NCI-H2171 (cell line): ENCODE measurements around the gene PDE3A.
"Not testable (repeated sequence)": the region's sequence is repeated elsewhere in the genome, so short reads cannot be mapped to it uniquely, and the experiment has no call there.

Experiments used
- DNase-seq: peaks from one replicate; lab custom pipeline; 2025; lab: John Stamatoyannopoulos, UW

The PDE3A gene

DNA sequence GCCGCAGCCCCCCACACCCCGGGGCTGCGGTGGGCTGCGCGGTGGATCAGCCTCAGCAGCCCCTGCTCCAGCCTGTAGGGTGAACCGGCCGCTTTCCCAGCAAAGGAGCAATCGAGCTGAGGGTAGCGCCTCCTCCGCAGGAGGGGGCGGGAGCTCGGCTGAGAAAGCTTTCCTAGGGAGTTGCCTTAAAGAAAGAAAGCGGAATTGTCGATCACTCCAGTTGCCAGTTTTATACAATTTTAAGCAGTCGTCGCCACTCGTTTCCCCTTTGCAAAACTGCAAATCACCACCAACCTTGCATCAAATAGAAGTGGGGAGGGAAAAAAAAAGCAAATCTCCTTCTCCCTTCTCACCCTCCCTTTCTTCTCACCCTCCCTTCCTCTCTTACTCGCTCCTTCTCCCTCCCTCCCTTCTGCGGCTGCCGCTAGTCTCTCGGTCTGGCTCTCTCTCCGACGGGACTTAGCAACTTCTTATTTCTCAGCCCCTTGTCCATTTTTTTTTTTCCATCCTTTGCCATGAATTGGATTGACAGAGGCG is at the start of gene PDE3A:
PDE3A (plus strand) TSS at position 424 of the 537 bp plus-strand sequence. CDS start 748 bp downstream, outside the sequence.
- no peak for DNase-seq

DNA sequence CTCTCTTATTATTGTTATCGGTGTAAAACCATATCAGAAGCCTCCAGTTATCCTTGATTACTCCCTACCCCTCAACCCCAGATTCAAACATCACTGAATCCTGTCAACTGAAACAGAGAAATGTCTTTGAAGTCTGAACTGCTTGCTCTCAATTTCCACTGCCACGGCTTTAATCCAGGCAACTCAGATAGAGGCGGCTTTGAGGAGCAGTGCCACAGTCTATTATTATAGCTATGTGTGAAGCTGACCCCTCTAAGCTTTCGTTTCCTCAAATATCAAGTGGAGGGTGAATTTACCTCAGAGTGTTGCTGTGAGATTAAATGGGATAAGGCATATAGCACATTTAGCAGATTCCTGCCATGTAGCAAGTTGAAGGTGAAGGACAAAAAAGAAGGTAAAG is 49.0 kb upstream of the PDE3A start:
- DNase-seq, result no peak

DNA sequence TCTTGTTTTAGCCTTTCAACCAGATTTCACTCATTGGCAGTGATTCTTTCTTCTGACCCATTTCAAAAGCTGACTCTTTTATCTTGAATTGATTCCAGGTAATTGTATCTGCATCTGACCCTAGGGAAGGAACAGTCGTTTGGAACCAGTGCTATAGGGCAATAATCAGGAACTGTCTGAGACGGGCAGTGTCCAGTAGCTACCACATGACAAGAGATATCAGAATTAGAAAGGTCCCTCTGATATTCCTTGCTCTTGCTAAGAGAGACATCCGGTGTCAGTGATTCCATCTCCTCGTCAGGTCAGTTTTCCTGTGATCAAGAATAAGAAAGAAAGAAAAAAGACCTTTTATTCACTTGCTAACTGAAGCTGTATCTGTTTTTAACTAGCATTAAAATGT is 47.8 kb upstream of the PDE3A start:
- DNase-seq, result no peak

- not testable (repeated sequence) for DNase-seq
Observed at GRCh38 chr12:20330826-20331505, 37.4 kb upstream of the PDE3A start.

GRCh38 chr12:20339060-20339459 is 29.3 kb upstream of the PDE3A start:
- DNase-seq, result no peak

- DNase-seq, result no peak
Observed at GRCh38 chr12:20342111-20342510, 26.2 kb upstream of the PDE3A start.

GRCh38 chr12:20345866-20346265 is 22.5 kb upstream of the PDE3A start:
- DNase-seq, result no peak

- no peak for DNase-seq
Observed at GRCh38 chr12:20350026-20350425, 18.3 kb upstream of the PDE3A start.

DNA sequence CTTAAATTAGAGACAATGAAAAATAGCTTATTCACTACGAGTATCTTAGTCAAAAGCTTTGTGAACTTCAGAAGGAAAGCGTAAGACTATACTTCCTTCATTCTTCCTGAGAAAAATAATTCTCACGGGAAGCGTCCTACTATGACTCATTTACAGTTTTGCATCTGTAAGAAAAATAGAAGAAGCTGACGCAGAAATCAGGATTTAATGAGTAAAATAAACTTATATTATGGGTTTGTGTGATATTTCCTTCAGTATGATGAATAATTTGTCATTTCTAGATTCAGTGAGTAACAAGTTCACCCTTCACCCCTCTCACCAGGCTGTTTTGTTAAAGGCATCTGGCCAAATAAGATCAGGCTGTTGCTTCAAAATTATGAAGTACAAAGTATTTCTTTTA is 17.8 kb upstream of the PDE3A start:
- no peak for DNase-seq

- no peak for DNase-seq
Observed at GRCh38 chr12:20351406-20351805, 16.9 kb upstream of the PDE3A start.

GRCh38 chr12:20356048-20356447 is 12.3 kb upstream of the PDE3A start:
- no peak for DNase-seq

GRCh38 chr12:20360407-20360806 is 7.9 kb upstream of the PDE3A start:
- DNase-seq, result no peak

DNA sequence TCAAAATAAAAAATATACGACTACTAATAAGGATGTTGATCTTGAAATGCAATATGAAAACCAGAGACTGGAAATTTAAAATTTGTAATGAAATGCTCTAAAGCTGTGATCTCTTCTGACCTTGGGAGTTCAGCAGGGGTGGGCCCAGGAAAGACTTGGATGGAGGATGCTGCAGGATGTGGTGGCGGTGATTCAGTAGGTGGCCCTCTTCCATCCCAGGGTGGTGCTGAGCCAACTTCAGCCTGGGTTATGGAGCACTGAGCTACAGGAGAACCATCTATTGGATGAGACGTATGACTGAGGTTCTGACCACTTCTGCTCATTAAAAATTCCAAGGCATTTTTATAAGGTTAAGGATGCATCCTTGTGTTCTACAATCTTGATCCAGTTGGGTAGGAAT is 6.9 kb upstream of the PDE3A start:
- no peak for DNase-seq

DNA sequence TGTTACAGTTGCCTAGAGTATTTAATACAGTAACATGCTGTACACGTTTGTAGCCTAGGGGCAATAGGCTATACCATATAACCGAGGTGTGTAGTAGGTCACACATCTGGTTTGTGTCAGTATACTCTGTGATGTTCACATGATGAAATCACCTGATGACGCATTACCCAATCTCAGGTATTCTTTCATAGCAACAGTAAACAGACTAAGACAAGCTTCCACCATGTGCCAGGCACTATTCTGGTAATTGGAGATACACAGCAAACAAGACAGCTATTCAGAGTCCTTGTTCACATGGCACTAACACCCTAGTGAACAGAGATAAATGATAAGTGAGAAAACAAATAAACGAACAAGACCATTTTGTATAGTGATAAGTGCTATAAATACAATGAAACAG is 3.8 kb upstream of the PDE3A start:
- no peak for DNase-seq

DNA sequence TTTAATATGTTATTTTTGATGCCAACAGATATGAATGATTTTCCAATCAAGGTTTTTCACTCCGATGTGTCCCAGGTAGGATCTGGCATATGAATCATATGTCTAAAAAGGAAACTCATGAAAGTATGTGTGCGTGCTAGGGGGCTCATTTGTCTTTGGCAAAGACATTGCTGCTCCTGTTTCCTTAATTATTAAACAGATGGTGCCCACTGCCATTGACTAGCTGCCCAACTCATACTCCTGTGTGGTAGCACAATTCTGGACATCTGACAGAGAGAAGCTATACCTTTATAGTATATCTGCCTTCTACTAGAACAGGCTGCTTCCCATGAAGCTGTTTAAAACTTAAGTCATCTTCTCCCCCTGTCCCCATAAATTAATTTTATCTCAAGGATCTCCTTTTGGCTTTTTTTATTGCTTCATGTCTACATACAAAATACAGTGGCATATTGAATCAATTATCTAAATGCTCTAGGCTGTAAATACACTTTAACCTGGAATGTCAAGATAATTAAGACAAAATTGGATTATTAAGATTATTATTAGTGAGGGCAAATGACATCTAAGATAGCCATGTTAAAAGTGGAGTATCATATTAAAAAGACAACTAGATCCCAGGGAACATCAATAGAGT is 1.4 kb upstream of the PDE3A start:
- no peak for DNase-seq

DNA sequence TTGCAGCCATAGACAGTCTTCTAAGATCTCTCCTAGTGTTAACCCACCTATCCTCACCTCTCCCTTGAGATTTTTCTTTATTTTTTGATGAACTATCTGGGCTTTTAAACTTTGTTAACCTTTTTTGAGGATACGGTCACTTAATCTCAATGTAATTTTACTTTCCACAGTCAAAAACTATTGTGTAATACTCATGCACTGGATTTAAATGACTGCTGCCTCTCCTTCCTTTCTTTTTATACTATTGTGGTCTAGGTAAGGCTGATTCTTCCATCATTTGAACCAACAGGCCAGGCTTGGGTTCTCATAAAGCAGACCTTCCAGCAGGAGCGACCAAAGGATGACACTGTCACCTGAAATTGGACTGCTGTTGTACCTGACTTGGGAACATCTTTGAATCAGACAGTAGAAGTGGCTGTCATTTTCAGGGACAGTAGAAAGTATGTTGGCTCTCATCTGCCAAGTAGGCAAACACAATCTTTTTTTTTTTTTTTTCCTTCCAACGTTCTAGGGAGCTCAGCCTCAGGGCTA is 689 bp upstream of the PDE3A start:
- no peak for DNase-seq

DNA sequence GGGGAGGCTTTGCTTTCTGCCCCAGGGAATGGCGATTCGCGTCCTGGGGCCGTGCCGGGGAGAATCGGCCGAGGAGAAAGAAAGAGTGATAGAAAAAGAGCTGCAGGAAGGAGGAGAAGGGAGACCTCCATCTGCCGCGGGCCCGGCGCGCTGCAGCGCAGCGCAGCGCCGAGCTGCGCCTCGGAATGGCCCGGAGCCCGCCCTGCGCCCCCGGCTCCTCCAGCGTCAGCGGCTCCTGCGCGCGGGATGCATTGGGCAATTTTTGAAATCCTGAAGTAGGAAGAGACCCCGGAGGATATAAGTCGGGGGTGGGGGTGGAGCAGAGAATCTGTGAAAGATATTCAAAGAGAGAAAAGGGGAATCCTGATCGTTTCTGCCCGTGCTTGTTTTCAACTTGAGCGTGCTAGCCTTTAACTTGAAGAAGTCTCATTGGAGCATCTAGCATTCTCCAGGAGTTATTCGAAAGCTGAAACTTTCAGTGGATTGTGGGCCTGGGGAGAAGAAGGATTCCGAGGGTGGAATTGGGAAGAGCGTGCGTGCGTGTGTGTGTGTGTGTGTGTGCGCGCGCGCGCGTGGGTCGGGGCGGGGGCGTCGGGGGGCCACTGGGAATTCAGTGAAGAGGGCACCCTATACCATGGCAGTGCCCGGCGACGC is 441 bp downstream of the PDE3A start:
- DNase-seq, result no peak

DNA sequence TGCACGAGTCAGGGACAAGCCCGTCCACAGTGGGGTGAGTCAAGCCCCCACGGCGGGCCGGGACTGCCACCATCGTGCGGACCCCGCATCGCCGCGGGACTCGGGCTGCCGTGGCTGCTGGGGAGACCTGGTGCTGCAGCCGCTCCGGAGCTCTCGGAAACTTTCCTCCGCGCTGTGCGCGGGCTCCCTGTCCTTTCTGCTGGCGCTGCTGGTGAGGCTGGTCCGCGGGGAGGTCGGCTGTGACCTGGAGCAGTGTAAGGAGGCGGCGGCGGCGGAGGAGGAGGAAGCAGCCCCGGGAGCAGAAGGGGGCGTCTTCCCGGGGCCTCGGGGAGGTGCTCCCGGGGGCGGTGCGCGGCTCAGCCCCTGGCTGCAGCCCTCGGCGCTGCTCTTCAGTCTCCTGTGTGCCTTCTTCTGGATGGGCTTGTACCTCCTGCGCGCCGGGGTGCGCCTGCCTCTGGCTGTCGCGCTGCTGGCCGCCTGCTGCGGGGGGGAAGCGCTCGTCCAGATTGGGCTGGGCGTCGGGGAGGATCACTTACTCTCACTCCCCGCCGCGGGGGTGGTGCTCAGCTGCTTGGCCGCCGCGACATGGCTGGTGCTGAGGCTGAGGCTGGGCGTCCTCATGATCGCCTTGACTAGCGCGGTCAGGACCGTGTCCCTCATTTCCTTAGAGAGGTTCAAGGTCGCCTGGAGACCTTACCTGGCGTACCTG is 1.1 kb downstream of the PDE3A start:
- DNase-seq, result no peak

DNA sequence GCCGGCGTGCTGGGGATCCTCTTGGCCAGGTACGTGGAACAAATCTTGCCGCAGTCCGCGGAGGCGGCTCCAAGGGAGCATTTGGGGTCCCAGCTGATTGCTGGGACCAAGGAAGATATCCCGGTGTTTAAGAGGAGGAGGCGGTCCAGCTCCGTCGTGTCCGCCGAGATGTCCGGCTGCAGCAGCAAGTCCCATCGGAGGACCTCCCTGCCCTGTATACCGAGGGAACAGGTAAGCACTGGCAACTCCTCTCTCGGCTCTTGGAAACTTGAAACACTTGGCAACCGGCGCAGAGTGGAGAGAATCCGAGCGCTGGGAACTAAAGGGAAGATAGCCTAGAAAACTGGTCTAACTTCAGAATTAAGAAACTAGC is 1.7 kb downstream of the PDE3A start:
- no peak for DNase-seq

- DNase-seq, result no peak
Observed at GRCh38 chr12:20370866-20371519, 2.7 kb downstream of the PDE3A start.

GRCh38 chr12:20372326-20373096 is 4.2 kb downstream of the PDE3A start:
- DNase-seq, result no peak
